ENCODE measurements around the gene MINPP1.
"Not testable (repeated sequence)": the region's sequence is repeated elsewhere in the genome, so short reads cannot be mapped to it uniquely, and the experiment has no call there.

Gene MINPP1

DNA sequence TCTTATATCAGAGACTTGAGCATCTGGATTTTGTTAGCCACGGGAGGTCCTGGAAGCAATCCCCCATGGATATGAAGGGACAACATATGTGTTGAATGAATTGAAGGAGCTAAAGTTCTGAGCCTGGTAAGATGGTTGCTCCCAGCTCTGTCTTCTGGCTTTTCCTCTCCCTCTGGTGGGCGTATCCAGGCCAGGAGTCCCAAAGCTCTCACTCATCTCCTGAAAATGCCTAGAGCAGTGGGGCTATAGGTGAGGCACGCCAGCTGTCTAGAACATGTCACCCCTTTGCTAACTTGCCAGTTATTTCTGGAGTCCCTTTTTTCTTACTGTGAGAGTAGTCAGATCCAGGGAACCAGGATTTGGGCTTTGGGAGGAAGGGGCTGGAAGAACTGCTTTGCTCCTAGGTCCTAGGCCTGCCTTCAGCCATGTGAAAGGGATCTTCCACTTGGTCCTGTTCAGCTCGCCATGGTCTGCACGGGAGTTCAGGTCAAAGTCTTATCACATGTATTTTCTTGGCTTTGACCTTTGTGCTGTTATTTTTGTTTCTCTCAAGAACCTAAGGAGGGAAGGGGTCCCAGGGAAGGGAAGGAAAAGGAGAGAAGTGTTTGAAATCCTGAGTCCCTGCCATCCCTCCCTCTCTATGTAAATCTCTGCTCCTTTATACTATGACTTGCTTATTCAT lies 73.6 kb downstream of the MINPP1 start:
- DNase-seq: no peak

DNA sequence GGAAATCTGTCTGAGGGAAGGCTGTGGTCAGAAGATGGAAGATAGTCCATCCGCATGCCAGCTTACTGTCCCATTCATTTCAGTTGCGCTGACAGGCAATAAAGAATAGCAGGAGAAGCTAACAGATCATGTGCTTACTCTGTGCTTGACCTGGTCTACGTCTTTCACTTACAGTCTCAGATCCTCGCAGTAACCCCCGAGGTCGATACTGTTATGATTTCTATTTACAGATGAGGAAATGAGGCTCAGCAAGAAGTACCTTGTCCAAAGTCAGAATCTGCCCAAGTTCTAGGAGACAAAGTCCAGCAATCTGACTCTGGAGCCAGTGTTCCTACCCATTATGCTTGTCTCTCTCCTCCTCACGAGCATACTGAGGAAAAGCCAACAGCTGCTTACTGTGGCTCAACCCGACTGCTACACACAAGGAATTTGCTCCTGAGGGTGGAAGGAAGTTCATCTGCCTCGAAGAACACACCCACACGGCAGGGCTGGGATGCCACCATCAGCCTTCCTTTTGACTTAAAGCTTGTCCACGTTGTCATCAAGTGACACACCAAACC lies 74.2 kb downstream of the MINPP1 start:
- no peak for DNase-seq

DNA sequence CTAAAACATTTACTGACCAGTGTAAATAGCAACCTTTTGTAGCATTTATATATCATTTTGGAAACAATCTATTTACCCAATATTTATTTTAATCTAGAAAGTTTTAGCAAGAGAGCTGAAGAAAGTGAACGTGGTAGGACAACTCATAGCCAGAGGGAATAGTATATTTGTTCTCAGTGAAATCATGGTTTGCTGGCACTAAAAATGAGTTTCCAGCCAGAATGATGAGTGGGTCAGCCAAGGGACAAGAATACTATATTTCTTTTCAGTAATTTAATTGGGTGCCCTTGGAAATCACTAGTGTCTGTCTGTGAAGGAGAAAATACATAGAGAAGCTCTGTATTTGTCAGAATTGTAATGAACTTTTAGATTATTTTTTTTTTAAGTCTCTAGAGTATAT lies 74.9 kb downstream of the MINPP1 start:
- no peak for DNase-seq

GRCh38 chr10:87580016-87580415 lies 75.3 kb downstream of the MINPP1 start:
- no peak for DNase-seq

GRCh38 chr10:87585565-87586514 lies 81.1 kb downstream of the MINPP1 start:
- DNase-seq: no peak

DNA sequence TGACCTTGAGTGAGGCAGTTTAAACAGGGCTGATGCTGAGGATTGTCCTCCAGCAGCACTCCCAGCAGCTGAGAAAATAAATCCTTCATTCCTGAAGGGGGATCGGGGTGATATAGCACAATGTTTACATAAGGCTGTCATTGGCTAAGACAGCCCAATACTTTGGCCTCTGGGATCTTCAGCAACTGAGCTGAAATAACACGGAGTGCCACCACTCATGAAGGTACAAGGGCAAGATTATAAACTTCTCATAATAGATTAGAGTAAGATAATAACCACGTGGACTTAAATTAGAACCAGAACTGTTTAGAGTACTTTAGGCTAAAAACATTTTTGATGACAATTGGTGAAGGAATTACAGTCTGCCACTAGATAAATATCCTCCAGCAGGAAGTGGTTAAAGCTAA lies 85.0 kb downstream of the MINPP1 start:
- no peak for DNase-seq

DNA sequence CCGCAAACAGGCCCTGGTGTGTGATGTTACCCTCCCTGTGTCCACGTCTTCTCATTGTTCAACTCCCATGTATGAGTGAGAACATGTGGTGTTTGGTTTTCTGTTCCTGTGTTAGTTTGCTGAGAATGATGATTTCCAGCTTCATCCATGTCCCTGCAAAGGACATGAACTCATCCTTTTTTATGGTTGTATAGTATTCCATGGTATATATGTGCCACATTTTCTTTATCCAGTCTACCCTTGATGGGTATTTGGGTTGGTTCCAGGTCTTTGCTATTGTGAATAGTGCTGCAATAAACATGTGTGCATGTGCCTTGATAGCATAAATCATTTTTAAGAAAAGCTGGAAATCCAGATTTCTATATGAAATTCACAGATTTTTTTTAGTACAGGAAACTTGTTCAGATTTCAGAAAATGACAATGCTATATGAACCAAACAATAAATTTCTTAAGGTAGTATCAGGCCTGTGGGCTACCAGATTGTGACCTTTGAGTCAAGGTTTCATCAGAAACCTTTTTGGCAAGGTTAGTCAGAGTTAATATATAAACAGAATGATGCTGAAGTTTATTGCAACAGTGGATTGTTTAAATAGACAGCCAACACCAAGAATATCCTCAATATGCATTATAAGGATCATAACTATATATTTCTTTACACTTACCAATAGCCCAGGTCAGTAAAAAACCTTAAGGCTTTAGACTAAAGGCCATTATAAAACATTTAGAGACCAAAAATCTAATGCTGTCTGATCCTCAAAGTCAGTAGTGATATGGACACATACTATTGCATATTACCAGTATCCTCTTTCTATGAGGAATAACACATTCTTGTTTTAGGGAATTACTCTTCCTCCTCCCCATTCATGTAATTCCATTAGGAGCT lies 86.3 kb downstream of the MINPP1 start:
- DNase-seq: no peak

GRCh38 chr10:87591589-87591886 lies 86.8 kb downstream of the MINPP1 start:
- no peak for DNase-seq

DNA sequence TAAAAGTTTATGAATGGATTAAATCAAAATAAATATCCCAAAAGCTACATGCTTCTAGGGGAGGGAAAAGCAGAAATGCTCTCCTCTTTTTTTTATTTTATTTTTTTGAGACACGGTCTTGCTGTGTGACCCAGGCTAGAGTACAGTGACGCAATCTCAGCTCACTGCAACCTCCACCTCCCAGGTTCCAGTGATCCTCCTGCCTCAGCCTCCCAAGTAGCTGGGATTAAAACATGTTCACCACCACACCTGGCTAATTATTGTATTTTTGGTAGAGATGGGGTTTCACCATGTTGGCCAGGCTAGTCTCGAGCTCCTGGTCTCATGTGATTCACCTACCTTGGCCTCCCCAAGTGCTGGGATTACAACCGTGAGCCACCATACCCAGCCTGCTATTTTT lies 88.2 kb downstream of the MINPP1 start:
- not testable (repeated sequence) for DNase-seq

- no peak for DNase-seq
Observed at GRCh38 chr10:87593702-87594101, 89.0 kb downstream of the MINPP1 start.

DNA sequence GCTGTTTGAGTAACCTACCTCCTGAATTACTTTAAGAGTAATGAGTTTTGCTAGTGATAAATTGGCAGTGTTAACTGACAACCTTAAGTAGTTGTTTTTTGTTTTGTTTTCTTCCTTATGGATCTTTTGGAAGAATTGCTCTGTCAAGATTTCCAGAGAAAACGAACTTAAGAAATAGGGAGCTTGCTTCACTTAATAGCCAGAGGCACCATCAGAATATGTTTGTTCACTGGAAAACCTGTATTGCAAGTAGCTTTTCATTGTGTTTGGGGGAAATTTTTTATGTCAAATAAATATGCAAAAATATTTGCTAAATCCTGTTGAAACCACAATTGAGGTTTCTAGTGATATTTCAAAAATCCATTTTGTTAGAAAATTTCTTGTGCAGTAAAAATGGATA lies 89.5 kb downstream of the MINPP1 start:
- no peak for DNase-seq

GRCh38 chr10:87594864-87595263 lies 90.2 kb downstream of the MINPP1 start:
- DNase-seq: no peak

GRCh38 chr10:87596351-87596750 lies 91.7 kb downstream of the MINPP1 start:
- DNase-seq: no peak

- no peak for DNase-seq
Observed at GRCh38 chr10:87598700-87599099, 94.0 kb downstream of the MINPP1 start.

DNA sequence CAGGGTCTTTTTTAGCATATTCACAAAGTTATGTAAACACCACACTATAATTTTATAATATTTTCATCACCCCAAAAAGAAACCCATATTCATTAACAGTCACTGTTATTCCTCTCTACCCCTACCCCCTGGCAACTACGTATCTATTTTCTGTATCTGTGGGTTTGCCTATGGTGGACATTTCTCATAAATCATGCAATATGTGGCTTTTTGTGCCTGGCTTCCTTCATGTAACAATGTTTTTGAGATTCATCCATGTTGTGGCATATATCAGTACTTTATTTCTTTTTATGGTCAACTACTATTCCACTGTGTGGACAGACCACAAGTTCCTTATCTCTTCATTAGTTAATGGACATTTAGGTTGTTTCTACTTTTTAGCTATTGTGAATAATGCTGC lies 95.9 kb downstream of the MINPP1 start:
- no peak for DNase-seq
